HFF-Myc (cell line): Measurements from ENCODE around the gene MAPK7.
"Not testable (repeated sequence)": the region's sequence is repeated elsewhere in the genome, so short reads cannot be mapped to it uniquely, and the experiment has no call there.

Experiments used
- DNase-seq: peaks from one replicate; pipeline ENCODE4 v3.0.0-alpha.2; 2011; ENCODE audit warnings: low read depth; ENCODE audit errors: extremely low read depth
- H3K4me3 ChIP-seq: replicated peaks from 2 replicates; pipeline ENCODE4 v1.5.1; 2011; ENCODE audit warnings: low read depth, mild to moderate bottlenecking, control low read depth, low read length
- CTCF ChIP-seq: IDR thresholded peaks from 2 replicates; pipeline ENCODE4 v1.5.1; 2012; ENCODE audit warnings: mild to moderate bottlenecking, low read depth, low read length, control low read depth; ENCODE audit errors: missing control alignments

The MAPK7 gene

GRCh38 chr17:19347323-19348080, 30.8 kb upstream of the MAPK7 start:
- no peak for DNase-seq
- H3K4me3 ChIP-seq = no peak overlapping the region
- no peak for TF ChIP-seq CTCF

DNA sequence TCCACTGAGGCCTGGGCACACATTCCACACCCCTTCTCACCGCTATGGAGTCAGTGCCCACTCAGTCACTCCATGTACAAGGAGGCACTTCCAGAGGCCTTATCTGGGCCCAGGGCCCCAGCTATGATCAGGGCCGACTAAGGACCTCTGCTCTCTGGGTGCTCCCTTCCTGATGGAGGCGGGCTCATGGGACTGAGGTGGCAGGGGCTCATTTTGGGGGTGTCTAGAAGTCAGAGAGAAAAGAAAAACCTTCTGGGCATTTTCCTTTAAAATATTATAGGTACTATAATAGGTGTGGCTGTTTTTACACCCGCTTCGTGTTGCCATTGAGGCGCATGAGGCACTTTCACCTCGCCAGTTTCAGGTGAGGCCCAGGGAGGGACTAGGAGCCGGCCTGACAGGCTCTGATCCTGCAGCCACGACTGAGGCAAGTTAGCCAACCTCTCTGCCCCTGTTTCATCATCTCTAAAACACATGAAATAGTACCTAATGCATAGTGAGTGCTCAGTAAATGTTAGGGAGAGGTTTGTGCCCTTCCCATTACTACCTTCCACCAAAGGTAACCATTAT, 30.1 kb upstream of the MAPK7 start:
- H3K4me3 ChIP-seq = no peak overlapping the region
- no peak for DNase-seq
- TF ChIP-seq CTCF = no peak

GRCh38 chr17:19348806-19349205, 29.5 kb upstream of the MAPK7 start:
- H3K4me3 ChIP-seq = no peak overlapping the region
- TF ChIP-seq CTCF = no peak
- DNase-seq = no peak

GRCh38 chr17:19353401-19353800, 24.9 kb upstream of the MAPK7 start:
- not testable (repeated sequence) for DNase-seq

GRCh38 chr17:19354748-19355147, 23.6 kb upstream of the MAPK7 start:
- TF ChIP-seq CTCF = no peak
- no peak for DNase-seq
- H3K4me3 ChIP-seq = no peak overlapping the region

More at GRCh38 chr17:19353401-19353800, 24.9 kb upstream of the MAPK7 start:
- not testable (repeated sequence) for H3K4me3 ChIP-seq

DNA sequence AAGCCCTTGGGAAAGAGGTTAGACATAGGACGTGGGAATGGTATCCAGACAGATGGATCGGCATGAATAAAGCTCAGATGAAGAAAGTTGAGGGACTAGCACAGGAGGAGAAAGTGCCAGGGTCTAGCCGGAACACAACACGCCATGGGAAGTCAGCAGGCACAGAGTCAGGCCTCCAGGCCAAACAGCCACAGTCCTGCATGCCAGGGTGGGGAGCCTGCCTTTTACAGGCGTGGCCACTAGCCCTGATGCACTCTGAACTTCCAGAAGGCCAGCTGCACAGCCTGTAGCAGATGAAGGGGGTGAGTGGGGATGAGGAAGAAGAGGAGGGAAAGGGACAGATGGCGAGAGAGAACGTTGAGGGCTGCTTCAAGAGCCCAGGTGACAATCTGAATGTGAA, 20.9 kb upstream of the MAPK7 start:
- TF ChIP-seq CTCF = no peak
- DNase-seq = no peak
- no peak overlapping the region for H3K4me3 ChIP-seq

GRCh38 chr17:19357761-19358160, 20.5 kb upstream of the MAPK7 start:
- TF ChIP-seq CTCF = no peak
- DNase-seq = no peak
- H3K4me3 ChIP-seq = no peak overlapping the region
